ENCODE measurements around the gene ADAM11.

ADAM11 gene

GRCh38 chr17:44758414-44759085, at the start of gene ADAM11:
Gene ADAM11, plus strand, starts transcription at chr17:44758988. Its CDS starts 212 bp downstream, at chr17:44759200.
- TF ChIP-seq GATA3 (IDR thresholded peaks at IDR 0.05; ENCODE audit: low read depth, low read length) (no peak), GATA2 (IDR thresholded peaks at IDR 0.05; ENCODE audit: low read depth, low read length) (no peak)

GRCh38 chr17:44719444-44719843, 39.3 kb upstream of the ADAM11 start:
- TF ChIP-seq GATA2 (IDR thresholded peaks at IDR 0.05; ENCODE audit: low read depth, low read length) (no peak), GATA3 (IDR thresholded peaks at IDR 0.05; ENCODE audit: low read depth, low read length) (no peak)

GRCh38 chr17:44722254-44722653, 36.5 kb upstream of the ADAM11 start:
- TF ChIP-seq GATA2 (IDR thresholded peaks at IDR 0.05; ENCODE audit: low read depth, low read length) = no peak
- TF ChIP-seq GATA3 (IDR thresholded peaks at IDR 0.05; ENCODE audit: low read depth, low read length) = no peak

GRCh38 chr17:44733753-44734152, 25.0 kb upstream of the ADAM11 start:
- no peak for TF ChIP-seq GATA3 (IDR thresholded peaks at IDR 0.05; ENCODE audit: low read depth, low read length)
- TF ChIP-seq GATA2 (IDR thresholded peaks at IDR 0.05; ENCODE audit: low read depth, low read length) = no peak

- TF ChIP-seq GATA3 (IDR thresholded peaks at IDR 0.05; ENCODE audit: low read depth, low read length) = no peak
- no peak for TF ChIP-seq GATA2 (IDR thresholded peaks at IDR 0.05; ENCODE audit: low read depth, low read length)
Measured at GRCh38 chr17:44734272-44734671, 24.5 kb upstream of the ADAM11 start.

GRCh38 chr17:44736551-44737240, 22.1 kb upstream of the ADAM11 start:
- no peak for TF ChIP-seq GATA2 (IDR thresholded peaks at IDR 0.05; ENCODE audit: low read depth, low read length)

- TF ChIP-seq GATA2 (IDR thresholded peaks at IDR 0.05; ENCODE audit: low read depth, low read length) (no peak), GATA3 (IDR thresholded peaks at IDR 0.05; ENCODE audit: low read depth, low read length) (no peak)
Measured at GRCh38 chr17:44738214-44738906, 20.4 kb upstream of the ADAM11 start.

GRCh38 chr17:44741316-44741715, 17.5 kb upstream of the ADAM11 start:
- TF ChIP-seq GATA3 (IDR thresholded peaks at IDR 0.05; ENCODE audit: low read depth, low read length) = no peak
- no peak for TF ChIP-seq GATA2 (IDR thresholded peaks at IDR 0.05; ENCODE audit: low read depth, low read length)

- TF ChIP-seq GATA2 (IDR thresholded peaks at IDR 0.05; ENCODE audit: low read depth, low read length) = no peak
- TF ChIP-seq GATA3 (IDR thresholded peaks at IDR 0.05; ENCODE audit: low read depth, low read length) = no peak
Measured at GRCh38 chr17:44745301-44745700, 13.5 kb upstream of the ADAM11 start.

- peak; percentile 74; the same call in 1 of the 2 replicates for TF ChIP-seq GATA2 (IDR thresholded peaks at IDR 0.05; ENCODE audit: low read depth, low read length)
- TF ChIP-seq GATA3 (IDR thresholded peaks at IDR 0.05; ENCODE audit: low read depth, low read length) = no peak
Measured at GRCh38 chr17:44747566-44747965, 11.2 kb upstream of the ADAM11 start.

GRCh38 chr17:44749076-44749979, 9.5 kb upstream of the ADAM11 start:
- TF ChIP-seq GATA3 (IDR thresholded peaks at IDR 0.05; ENCODE audit: low read depth, low read length) = no peak
- TF ChIP-seq GATA2 (IDR thresholded peaks at IDR 0.05; ENCODE audit: low read depth, low read length) = no peak

- TF ChIP-seq GATA3 (IDR thresholded peaks at IDR 0.05; ENCODE audit: low read depth, low read length) = no peak
Measured at GRCh38 chr17:44749980-44750318, 8.8 kb upstream of the ADAM11 start.

GRCh38 chr17:44751331-44751730, 7.5 kb upstream of the ADAM11 start:
- TF ChIP-seq GATA2 (IDR thresholded peaks at IDR 0.05; ENCODE audit: low read depth, low read length) (no peak), GATA3 (IDR thresholded peaks at IDR 0.05; ENCODE audit: low read depth, low read length) (no peak)

GRCh38 chr17:44751806-44752205, 7.0 kb upstream of the ADAM11 start:
- TF ChIP-seq GATA3 (IDR thresholded peaks at IDR 0.05; ENCODE audit: low read depth, low read length) (no peak), GATA2 (IDR thresholded peaks at IDR 0.05; ENCODE audit: low read depth, low read length) (no peak)

Data from SH-SY5Y (cell line).